ENCODE data around the gene ARFGEF2.
"Not testable (repeated sequence)": the region's sequence is repeated elsewhere in the genome, so short reads cannot be mapped to it uniquely, and the experiment has no call there.

Gene ARFGEF2

DNA sequence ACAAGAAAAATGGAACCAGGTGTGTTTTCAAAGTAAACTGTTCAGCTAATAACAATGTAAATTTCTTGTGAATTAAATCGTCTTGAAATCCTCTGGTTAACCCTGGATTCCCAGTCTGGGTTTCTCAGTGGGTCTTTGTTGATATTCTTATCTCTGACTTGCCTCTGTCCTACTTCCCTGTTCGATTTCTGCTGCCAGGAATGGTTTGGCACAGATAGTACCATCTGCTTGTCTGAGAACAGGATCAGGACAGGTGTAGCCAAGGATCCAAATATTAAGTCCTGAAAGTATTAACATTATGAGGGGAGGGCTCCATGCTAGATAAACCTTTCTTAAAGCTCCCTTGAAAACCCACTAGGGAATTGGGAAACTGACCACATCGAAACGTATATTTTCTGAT is 30.1 kb downstream of the ARFGEF2 start:
- no peak for DNase-seq (ENCODE audit: low read depth, low spot score)

DNA sequence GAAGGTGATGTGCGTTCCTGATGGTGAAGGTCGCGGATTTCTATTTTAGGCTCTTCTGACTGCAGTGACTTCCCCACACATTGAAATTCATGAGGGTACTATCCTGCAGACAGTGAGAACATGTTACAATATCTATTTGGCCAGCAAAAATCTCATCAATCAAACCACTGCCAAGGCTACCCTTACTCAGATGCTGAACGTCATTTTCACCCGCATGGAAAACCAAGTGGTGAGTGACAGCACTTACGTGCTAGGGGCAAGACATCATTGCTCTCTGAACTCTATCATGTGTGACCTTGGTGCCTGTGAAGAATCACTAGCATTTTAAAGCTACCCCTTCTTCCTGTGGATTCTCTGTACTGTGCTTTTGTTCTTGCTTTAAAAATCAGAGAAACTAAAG is 31.1 kb downstream of the ARFGEF2 start:
- no peak for DNase-seq (ENCODE audit: low read depth, low spot score)

DNA sequence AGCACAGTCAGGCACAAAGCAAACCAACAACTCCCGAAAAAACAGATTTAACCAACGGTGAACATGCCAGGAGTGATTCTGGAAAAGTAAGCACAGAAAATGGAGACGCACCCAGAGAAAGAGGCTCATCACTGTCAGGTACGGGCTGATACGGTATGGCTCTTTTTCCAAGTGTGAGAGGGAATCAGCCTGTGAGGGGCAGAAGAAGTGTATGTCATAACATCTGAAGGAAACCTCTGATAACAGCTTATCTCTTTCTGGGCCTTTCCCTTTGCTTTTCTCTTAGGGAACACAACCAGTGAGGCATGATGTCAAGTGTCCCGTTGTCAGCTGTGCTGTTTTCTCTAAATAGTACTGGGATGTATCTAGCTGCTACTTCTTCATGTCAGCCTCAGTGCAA is 32.1 kb downstream of the ARFGEF2 start:
- DNase-seq (ENCODE audit: low read depth, low spot score) = no peak

DNA sequence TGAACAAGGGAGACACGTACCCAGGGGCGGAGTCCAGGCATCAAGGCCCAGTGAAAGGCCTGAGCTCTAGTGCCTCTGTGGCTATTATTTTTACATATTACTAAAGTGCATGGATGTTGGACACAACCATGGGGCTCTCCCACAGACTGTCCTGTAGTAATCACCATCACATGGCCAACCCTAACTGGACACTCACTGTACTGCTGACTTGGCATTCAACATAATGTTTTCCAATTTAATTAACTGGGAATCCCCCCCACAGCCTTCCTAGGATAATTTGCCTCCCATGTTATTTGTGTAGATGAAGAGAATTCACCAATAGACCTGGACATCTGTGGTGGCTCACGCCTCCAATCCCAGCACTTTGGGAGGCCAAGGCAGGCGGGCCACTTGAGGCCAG is 34.5 kb downstream of the ARFGEF2 start:
- DNase-seq (ENCODE audit: low read depth, low spot score) = no peak

DNA sequence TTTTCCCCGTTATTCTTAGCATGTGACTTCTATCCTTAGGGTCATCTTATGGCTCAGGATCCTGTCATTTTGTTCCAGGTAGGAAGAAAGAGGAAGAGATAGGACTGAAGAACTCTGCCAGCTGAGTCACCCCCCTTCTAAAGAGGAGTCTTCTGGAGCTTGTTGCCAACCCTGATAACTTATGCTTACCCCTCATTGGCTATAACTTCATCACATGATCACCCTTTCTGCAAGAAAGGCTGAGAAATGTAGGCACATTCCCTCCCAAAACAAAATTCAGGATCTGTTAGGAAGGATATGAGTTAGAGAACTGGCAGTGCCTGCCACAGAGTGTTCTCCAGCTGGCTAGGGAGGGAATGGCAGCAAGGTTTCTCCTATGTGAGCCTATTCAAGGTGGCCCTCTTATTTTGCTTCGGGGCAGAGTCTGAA is 35.6 kb downstream of the ARFGEF2 start:
- no peak for DNase-seq (ENCODE audit: low read depth, low spot score)

DNA sequence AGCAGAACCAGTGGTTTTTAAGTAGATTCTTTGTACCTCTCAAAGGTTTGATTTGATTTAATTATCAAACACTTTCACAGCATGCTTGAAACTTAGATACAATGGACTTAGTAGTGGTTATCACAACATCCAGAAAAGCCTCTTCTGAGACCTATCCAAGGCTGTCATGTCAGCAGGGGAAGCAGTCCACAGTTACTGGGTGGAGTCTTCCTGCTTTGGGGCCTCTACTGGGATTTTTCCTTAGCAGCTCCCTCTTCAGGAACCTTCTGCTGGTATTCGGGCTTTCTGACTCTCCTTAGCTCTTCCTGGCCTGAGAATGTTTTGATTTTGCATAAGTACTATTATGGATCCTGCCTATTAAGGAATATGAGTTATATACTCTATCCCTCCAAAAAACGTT is 36.0 kb downstream of the ARFGEF2 start:
- no peak for DNase-seq (ENCODE audit: low read depth, low spot score)

DNA sequence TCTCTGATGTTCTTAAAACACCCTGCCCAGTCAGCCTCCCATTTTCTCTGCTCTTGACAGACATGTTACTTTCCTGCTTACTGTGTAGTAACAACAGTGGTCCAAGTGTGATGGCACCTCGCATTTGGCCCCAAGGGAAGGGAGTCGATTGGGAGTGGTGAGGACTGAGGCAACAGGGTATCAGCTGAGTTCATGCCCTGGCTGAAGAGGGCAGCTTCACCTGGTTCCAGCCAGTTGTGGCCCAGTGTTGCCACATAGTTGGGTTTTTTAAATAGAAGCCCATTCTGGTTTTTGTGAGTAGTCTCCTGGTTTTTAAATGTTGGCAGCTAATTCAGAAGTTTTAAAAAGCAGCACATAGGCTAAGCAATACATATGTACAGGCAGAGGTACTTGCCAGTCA is 37.2 kb downstream of the ARFGEF2 start:
- DNase-seq (ENCODE audit: low read depth, low spot score) = no peak

DNA sequence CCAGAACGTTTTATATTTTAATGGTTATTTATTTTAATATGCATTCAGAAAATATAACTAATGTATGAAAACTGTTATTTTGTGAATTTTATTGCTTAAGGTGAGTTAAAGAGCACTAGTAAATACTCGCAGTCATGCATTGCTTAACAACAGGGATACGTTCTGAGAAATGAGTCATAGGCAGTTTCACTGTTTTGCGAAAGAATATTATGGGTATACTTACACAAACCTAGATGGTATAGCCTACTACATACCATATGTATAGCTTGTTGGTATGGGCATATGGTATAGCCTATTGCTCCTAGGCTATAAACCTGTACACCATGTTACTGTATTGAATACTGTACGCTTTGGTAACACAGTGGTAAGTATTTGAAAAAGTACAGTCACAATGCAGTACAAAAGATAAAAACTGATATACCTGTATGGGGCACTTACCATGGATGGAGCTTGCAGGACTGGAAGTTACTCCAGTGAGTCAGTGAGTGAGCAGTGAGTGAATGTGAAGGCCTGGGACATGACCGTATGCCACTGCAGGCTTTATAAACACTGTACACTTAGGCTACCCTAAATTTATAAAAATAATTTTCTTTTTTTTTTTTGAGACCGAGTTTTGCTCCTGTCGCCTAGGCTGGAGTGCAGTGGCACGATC is 38.5 kb downstream of the ARFGEF2 start:
- no peak for DNase-seq (ENCODE audit: low read depth, low spot score)

DNA sequence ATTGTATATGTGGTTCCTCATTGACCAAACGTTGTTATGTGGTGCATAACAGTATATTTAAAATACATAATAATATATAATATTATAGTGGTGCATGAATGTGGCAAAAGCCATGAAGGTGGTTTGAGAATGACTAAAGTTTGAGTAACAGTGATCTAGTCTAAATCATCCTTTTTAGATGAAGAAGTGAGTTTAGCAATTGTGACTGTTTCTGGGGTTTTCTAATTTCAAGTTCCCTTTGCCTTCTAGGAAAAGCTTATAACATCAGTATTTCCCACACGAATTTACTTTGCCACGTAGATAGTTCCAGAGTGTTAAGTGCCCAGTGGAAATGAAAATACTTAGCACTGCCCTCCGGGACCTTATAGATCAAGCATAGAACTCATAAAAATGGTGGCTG is 40.9 kb downstream of the ARFGEF2 start:
- no peak for DNase-seq (ENCODE audit: low read depth, low spot score)

DNA sequence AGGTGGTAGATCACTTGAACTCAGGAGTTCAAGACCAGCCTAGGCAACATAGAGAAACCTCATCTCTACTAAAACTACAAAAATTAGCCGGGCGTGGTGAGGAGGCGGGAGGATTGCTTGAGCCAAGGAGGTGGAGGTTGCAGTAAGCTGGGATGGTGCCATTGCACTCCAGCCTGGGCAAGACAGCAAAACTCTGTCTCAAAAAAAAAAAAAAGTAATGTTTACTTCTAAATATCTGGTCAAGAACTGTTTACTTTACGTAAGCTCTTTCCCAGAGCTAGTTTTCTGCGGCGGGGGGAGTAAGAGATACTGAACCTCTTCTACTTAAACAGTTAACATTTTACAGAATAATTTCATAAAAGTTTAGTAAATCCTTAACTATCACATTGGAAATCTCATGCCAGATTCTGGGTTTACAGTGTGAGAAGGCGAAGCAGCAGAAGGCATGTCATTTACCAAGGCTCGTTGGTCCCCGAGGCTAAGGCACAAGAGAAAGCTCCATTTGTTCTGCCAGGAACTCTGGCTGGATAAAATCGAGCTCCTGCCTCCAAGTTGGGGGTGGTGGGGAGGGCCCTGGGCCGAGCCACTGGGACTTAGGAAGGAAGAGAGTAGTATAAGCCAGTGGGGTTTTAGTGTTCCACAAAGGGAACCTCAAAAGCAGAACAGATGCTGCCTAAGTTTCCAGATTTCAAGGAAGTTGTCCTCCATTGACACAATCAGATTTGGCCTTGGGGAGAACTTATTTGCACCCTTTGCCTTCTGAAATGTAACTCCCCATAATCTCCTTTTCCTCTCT is 41.7 kb downstream of the ARFGEF2 start:
- no peak for DNase-seq (ENCODE audit: low read depth, low spot score)

DNA sequence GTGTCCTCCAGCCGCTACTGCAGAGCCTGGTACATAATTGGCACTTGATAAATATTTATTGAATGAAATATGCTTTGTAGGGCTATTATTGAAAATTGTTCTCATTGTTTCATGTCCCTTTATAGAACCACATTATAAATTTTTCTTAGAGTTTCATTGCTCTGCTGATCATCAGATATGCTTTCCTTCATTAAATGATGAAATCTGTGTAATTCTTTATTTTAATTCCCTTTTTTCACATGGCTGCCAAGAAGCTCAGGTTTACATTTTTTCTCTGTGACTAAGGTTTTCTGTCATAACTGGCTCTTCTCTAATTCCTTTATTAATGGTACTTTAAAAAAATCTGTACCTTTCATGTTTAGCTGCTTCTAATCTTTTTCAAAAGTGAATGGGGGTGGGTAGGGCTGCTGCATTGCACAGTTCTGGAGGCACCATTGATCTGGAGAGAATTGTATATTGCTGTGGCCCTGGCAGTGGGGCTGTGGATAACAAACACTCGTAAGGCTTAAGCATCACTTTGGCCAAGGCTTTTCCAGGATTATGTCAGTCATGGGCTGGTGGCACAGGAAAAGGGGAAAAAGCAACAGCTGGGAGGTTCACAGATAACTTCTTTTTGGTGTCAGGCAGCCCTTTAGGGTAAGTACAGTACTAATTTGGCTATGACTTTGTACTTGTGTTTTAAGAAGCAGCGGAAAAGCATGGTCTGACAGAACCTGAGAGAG is 43.8 kb downstream of the ARFGEF2 start:
- DNase-seq (ENCODE audit: low read depth, low spot score) = no peak

DNA sequence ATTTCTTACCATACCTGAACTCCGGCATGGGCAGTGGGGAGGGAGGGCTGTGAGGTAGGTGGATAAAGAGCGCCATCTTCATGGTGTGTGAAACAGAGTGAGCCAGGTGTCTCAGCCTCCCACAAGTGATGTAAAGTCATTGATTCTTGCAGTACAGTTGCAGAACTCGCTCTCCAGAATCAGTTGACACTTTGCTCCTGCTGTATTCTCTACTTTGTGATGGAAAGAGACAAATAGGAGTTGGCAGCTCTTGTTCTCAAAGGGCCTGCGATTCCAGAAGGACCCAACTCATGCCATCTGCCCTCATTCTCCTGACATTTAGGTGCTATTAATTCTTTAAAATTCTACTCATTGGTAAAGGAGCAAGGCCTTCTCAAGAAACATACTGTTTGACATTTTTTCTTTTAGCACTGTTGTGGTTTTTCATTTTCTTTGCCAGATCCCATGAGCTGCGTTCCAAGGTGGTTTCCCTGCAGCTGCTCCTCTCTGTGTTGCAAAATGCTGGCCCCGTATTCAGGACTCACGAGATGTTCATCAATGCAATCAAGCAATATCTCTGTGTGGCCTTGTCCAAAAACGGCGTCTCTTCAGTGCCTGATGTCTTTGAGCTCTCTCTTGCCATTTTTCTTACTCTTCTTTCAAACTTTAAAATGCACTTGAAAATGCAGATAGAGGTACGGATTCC is 49.3 kb downstream of the ARFGEF2 start:
- DNase-seq (ENCODE audit: low read depth, low spot score) = no peak

DNA sequence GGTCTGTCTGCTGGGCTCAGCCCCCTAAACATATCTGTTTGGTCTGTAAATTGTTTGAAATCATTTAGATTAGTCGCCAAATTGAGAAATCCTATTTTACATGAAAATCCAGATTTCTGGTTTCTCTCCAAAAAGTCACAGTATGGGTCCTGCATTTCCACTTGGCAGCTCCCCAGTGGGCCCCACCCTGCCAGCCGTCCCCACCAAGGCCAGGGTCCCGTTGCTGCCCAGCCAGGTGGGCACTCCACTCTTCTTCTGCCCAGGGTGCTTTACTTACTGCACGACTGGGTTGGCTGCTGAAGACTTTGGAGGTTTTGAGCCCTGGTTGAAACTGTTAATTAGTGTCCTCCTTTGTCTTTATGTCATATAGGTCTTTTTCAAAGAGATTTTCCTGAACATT is 50.4 kb downstream of the ARFGEF2 start:
- no peak for DNase-seq (ENCODE audit: low read depth, low spot score)

DNA sequence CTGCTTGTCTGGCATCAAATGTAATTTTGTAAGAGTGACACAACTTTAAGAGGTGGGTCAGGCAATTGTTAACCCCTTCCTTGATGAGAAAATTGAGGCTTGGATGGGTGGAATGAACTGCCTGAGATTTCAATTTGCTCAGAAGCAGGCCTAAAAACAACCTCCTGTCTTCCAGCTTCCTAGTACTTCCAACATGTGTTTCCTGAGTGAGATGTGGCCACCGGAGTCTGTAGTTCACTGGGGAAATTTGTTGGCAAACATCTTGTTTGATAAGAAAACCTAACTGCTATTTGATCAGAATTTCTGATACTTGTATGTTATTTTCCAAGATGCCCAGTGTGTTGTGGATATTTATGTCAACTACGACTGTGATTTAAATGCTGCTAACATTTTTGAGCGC is 51.3 kb downstream of the ARFGEF2 start:
- no peak for DNase-seq (ENCODE audit: low read depth, low spot score)

DNA sequence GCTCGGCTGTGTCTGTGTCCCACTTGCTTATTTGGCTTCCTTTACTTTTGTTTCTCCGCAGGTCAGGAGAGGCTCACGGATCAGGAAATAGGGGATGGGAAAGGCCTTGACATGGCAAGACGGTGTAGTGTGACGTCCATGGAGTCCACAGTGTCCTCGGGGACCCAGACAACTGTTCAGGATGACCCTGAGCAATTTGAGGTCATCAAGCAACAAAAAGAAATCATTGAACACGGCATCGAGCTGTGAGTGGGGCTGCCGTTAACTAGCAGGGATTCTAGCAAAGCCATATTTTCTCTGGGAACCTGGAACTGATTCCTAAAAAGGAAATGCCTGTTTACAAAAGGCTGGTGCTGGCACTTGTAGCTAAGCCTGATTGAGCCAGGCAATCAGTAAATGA is 54.4 kb downstream of the ARFGEF2 start:
- no peak for DNase-seq (ENCODE audit: low read depth, low spot score)

DNA sequence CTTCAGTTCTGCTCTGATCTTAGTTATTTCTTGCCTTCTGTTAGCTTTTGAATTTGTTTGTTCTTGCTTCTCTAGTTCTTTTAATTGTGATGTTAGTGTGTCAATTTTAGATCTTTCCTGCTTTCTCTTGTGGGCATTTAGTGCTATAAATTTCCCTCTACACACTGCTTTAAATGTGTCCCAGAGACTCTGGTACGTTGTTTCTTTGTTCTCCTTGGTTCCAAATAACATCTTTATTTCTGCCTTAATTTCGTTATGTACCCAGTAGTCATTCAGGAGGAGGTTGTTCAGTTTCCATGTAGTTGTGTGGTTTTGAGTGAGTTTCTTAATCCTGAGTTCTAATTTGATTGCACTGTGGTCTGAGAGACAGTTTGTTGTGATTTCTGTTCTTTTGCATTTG is 58.5 kb downstream of the ARFGEF2 start:
- not testable (repeated sequence) for DNase-seq (ENCODE audit: low read depth, low spot score)

DNA sequence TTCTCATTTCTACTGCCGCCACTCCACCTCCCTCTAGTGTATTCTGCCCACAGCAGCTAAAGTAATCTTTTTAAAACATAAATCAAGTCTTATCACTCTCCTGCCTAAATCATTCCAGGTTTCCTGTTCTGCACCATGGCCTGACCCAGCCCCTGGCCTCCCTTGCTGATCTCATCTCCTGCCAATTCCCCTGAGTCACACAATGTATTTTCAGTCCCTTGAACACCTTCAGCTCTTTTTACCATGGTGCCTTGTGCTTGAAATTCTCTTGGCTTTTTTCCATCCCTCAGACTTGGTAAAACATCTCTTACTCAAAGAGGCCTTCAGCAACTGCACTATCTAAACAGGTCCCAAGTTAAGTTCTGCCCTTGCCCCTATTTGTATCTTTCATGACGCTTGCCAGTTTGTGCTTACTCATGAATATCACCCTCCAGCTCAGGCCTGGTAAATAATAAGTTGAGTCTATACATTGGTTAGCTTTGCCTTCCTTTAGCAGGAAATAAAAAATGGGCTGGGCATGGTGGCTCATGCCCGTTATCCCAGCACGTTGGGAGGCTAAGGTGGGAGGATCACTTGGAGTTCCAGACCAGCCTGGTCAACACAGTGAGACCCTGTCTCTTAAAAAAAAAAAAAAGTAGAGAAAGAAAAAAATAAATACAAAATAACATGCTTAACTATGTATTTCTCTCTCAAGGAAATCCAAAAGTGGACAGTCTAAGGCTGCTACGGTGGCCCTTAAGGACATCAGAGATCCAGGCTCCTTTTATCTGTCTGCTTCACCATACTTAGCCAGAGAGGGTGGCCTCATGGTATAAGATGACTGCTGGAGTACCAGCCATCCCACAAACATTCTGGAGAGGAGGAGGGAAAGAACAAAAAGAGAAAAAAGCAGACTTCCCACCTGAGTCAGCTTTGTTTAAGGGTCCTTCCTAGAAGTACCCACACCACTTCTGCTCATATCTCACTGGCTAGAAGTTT is 62.2 kb downstream of the ARFGEF2 start:
- DNase-seq (ENCODE audit: low read depth, low spot score) = no peak

DNA sequence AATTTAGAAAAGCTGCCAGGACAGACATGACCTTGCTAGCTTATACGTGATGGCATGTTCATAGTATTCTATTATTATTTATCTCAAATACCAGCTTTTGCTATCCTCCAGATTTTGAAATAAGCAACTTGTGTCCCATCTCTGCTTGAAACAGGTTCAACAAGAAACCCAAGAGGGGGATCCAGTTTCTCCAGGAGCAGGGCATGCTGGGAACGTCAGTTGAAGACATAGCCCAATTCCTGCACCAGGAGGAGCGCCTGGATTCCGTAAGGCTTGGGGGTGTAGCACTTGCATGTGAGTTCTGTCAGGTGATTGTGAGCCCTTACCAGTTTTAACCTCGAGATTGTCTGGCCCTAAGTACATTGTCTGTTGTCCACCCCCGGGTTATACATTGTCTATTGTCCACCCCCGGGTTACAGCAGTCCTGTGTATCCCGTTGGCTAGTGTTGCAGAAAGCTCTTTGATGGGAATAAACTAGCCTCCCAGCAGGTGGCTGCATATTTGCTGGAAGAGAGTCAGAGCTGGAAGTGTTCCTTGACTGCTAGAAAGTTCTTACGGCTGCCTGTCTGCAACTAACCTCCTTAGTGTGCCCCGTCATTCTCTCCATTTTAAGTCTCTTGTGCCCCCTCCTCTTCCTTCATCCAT is 63.2 kb downstream of the ARFGEF2 start:
- DNase-seq (ENCODE audit: low read depth, low spot score) = no peak

DNA sequence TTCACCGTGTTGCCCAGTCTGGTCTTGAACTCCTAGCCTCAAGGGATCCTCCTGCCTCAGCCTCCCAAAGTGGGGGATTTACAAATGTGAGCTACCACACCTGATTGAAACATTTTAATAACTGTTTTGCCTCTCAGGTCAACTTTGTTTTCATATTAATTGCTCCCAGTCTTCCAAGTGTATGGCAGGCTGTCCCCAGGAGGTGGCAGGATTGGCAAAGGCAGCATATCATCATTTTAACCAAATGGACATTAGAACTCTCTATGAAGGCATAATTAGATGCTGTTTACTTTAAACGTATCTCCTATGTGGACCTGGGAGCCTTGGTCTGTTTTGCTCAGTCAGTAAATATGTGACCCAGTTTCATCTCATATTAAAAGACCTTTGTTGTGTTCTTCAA is 65.4 kb downstream of the ARFGEF2 start:
- no peak for DNase-seq (ENCODE audit: low read depth, low spot score)

DNA sequence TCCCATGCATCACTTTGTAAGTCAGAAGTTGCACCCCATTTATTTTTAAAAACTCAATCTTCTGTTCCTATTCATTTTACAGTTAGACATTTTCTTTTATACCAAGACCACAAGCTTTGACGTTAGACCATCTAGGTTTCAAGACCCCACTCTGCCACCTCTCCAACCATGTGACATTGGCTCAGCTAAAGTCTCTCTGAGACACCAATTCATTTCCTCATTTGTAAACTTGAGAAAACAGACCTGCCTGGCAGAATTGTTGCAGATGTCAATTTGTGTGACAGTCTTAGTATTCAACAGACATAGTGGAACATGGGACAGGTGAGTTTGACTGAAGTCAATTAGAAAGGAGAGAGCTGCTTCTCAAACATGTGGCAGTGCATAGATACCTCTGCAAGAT is 69.0 kb downstream of the ARFGEF2 start:
- no peak for DNase-seq (ENCODE audit: low read depth, low spot score)

DNA sequence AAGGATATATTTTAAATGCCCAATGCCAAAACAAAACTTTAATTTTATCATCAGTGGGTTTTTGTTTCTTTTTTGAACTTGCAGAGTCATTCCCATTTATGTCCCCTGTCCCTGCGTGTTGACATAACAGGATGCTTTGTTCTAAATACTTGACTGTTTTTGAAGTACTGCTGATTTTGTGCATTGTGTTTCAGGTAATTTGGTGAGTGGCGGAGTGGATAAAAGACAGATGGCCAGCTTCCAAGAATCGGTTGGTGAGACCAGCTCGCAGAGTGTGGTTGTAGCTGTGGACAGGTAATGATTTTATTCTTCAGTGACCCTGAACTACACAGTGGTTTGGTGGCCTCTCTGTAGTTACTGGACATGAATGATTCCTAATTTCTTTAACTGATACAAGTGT is 74.1 kb downstream of the ARFGEF2 start:
- no peak for DNase-seq (ENCODE audit: low read depth, low spot score)

Data from iPS DF 19.7 (cell line).